HG03558 (cell line): ENCODE measurements around the gene CCDC8.
"Not testable (repeated sequence)": the region's sequence is repeated elsewhere in the genome, so short reads cannot be mapped to it uniquely, and the experiment has no call there.

Source experiments
- ATAC-seq: cut with Tn5 transposase; IDR thresholded peaks from one replicate; pipeline ENCODE4 v1.9.1; 2021; ENCODE audit warnings: moderate number of reproducible peaks; ENCODE audit not compliant: unreplicated experiment; ENCODE audit errors: extremely low read depth

Gene CCDC8, protein sequence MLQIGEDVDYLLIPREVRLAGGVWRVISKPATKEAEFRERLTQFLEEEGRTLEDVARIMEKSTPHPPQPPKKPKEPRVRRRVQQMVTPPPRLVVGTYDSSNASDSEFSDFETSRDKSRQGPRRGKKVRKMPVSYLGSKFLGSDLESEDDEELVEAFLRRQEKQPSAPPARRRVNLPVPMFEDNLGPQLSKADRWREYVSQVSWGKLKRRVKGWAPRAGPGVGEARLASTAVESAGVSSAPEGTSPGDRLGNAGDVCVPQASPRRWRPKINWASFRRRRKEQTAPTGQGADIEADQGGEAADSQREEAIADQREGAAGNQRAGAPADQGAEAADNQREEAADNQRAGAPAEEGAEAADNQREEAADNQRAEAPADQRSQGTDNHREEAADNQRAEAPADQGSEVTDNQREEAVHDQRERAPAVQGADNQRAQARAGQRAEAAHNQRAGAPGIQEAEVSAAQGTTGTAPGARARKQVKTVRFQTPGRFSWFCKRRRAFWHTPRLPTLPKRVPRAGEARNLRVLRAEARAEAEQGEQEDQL

DNA sequence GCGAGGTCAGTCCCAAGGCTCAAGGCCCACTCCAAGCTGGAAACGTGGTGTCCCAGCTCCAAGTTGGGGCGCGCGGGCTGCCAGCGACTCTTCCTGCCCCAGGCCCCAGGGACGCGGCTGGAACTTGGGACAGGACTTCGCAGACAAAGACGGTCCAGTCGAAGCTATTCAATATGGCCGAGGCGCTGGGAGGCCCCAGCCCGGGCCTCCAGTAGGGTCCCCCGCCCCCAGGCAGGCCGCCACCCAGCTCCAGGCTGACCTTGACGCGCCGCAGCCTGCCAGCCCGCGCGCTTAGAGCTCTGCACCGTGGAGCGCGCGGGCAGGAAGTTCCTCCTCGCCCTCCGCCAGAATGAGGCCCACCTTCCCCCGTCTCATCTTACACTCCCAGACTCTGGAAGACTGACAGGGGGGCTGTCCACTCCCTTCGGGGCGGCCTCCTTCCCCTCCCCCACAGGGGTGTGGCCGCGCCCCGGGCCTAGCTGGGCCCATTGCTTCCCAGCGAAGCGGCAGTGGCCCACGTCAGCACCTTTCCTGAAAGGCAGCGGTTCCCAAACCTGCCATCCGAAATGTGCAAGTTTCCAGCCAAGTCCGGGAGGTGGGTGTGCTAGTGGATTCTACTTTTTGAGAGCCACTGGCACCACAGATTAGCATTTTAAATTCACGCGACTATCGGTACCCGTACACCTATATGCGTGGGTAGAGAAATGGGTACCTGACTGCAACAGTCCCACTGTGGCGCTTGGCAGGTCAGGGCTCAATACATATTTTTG lies at the start of gene CCDC8:
CCDC8 (minus strand) TSS at position 303 of the 770 bp plus-strand sequence. CDS start 754 bp downstream, outside the sequence.
- no peak for ATAC-seq

DNA sequence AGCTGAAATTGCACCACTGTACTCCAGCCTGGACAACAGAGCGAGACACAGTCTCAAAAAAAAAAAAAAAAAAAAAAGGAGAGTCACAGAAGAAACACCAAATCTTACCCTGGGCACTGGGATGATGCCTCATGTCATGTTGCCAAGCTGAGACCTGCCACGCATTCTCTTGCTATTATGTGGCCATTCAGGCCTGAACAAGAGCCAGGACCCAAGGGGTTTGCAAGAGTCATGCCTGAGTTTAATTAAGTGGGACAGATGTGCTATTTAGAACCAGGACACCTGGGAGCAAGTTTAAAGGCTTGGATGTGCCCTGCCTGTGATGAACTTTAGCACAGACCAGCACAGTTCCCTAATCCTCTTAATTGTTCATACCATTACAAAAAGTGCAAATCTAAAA lies 48.2 kb upstream of the CCDC8 start:
- ATAC-seq = no peak

DNA sequence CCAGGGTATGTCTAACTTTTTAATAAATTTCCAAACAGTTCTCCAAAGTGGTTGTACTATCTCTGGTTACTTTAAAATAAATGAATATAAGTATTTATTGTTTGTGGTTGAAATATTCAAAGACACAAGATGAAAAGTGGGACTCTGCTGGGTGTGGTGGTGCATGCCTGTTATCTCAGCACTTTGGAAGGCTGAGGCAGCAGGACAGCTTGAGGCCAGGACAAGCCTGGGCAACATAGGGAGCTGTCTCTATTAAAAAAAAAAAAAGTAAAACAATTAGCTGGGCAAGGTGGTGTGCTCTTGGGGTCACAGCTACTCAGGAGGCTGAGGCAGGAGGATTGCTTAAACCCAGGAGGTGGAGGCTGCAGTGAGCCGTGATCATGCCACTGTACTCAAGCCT lies 47.6 kb upstream of the CCDC8 start:
- no peak for ATAC-seq

DNA sequence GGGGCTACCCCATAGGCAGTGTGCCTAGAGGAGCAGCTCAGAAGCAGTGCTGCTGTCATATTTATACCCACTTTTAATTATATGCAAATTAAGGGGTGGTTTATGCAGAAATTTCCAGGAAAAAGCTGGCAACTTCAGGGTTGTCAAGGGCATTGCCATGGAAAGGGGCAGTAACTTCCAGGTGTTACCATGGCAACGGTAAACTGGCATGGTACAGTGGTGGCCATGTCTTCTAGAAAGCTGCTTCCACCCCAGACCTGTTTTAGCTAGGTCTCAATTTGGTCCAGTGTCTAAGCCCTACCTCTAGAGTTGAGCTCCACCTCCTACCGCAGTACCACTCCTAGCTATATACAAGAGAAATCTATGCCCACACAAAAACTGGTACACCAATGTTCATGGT lies 46.7 kb upstream of the CCDC8 start:
- ATAC-seq = no peak

DNA sequence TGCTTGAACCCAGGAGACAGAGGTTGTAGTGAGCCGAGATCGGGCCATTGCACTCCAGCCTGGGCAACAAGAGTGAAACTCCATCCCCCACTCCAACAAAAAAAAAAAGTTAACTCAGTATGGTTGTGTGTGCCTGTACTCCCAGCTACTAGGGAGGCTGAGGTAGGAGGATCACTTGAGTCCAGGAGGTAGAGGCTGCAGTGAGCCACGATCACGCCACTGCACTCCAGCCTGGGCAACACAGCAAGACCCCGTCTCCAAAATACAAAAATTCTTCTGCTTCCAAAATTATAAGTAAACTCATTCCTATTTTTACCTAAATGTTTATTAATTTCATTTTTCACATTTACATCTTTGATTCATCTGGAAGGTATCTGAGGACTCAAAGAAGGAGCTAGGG lies 43.6 kb upstream of the CCDC8 start:
- ATAC-seq = no peak

DNA sequence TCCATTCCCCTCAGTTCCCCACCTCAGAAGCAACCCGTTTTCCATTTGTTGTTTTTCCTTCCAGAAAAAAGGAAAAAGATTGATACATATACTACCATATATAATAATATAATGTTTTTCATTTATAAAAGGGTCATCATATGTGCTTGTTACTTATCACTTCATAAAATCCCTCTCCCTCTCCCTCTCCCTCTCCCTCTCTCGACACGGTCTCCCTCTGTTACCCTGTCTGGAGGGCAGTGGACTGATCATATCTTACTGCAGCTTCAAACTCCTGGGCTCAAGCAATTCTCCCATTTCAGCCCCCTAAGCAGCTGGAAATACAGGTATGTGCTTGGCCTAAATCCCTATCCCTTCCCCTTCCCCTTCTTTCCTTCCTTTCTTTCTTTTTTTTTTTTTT lies 40.9 kb upstream of the CCDC8 start:
- ATAC-seq = no peak

DNA sequence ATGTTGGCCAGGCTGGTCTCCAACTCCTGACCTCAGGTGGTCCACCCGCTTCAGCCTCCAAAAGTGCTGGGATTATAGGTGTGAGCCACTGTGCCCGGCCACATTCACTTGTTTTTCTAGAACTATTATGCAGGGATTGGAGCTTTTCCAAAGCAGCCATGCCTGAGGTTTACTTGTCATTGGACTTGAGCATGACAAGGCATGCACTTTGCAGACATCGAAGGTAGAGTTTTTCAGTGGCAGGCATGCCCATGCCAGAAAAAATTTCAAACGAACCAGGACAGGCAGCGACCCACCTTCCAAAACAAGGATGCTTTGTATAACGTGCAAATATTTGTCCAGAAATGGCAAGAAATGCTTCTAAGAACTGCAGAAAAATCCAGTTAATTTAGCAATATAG lies 40.3 kb upstream of the CCDC8 start:
- ATAC-seq = no peak

DNA sequence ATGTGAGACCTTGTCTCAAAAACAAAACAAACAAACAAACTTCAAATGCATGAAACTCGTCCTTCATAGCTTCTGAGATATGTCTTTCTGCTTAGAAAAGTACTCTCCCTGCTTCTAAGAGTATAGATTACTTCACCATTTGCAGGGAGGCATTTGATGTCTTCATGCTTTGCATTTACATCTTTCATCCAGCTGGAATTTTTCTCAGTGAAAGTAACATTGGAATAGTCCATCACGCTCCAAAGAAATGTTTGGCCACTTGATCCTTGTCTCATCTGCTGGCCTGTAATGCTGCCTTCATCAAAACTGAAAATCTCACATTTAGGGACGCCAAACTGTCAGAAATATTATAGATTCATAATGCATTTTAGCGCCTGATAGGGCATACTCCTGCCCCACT lies 38.8 kb upstream of the CCDC8 start:
- no peak for ATAC-seq

DNA sequence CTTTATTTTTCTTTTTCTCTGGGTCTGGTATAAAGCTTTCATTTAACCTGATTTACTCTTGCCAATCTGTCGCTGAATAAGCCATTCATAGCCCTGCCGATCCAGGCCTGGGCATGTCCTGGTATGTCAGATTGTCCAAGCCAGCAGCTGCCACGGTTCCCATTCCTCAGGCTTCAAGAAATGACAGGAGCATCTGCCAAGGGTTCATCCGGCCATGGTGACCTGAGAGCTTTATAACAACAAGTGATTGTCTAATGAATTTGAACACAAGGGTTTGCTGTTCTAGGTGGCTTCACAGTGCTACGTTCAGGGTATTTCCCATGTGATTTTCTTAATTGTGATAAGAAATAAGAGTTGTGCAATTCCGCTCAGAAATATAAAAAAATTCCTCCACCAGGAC lies 38.0 kb upstream of the CCDC8 start:
- ATAC-seq = no peak

DNA sequence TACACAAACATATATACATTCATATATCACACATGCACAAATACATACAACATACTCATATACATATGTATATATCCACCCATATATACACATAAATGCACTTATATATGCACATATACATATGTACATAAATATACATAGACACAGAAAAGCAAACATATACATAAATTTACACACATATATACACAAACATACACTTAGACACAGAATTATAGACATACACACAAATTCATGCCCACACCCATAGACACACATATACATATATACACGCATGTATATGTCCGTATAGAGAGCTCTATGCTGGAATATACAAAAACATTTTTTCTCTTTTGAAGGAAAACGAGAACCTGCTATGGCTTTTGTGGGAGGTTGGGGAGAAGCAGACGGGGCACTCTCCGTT lies 37.4 kb upstream of the CCDC8 start:
- ATAC-seq = no peak

DNA sequence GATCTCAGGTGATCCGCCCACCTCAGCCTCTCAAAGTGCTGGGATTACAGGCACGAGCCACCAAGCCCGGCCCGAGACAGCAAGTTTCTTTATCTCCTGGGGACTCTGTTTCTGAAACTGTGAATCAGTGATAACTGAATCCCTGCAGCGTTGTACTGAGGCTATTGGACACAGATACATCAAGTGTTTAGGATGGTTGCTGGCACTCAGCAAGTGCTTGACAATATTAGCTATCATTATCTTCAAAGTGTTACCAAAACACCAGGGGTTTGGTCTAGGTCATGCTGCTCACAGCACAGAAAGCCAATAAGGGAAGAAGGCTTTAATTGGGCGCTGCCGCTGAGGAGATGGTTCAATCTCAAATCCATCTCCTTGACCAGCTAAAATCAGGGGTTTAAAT lies 35.9 kb upstream of the CCDC8 start:
- ATAC-seq = no peak

DNA sequence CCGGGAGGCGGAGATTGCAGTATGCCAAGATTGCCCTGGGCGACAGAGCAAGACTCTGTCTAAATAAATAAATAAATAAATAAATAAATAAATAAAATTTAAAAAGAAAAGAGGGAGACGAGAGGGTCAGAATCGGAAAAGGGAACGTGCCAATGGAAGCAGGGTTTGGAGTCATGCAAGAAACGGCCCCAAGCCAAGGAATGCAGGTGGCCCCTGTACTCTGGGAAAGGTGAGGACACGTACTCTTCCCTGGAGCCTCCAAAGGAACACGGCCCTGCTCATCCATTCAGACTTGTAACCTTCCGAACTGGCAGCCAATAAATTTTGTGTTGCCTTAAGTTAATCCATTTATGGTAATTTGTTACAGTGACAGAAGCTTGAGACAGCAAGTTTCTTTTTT lies 35.2 kb upstream of the CCDC8 start:
- ATAC-seq = no peak

DNA sequence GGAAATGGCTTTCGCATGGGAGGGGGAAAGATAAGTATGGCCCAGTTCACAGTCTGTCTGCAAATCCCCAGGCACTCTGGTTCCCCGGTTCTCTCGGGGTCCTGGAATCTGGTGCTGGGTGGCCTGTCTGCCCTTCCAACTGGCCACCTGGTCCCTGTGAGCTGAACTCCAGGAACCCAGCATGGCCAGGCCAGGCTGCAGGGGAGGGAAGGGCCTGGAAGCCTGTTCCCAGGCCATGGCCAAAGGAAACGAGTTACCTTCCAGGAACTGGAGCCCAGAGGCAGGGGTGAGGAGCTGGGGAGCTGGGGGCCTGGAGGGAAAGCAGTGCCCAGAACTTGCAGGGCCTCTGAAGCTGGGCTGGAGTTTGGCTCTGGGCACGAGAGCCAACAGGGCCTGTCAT lies 34.5 kb upstream of the CCDC8 start:
- ATAC-seq = no peak

DNA sequence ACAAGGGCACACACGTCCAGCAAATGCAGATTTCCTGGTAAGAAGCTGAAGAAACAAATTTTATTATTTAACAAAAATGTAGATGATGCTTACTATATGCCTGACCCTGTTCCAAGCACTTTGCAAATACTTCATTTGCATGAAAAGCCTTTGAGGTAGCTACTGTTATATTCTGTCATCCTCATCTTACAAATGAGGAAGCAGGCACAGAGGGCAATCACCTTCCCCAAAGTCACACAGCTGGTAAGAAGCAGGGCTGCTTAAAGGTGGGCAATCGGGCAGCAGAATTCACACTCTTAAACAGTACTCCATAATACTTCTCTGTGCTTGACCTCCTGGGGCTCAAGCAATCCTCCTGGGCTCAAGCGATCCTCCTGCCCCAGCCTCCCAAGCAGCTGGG lies 33.6 kb upstream of the CCDC8 start:
- ATAC-seq = no peak

DNA sequence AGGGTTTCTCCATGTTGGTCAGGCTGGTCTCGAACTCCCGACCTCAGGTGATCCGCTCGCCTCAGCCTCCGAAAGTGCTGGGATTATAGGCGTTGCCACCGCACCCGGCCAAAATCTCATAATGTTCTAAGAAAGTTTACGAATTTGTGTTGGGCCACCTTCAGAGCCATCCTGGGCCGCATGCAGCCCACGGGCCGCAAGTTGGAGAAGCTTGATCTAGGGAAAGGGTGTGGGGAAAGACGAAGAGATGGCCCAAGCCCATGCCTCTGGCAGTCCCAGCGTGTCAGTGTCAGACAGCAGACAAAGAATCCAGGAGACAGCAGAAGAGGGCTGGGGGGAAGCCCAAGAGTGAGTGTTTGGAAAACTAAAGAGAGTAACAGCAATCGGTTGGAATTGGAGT lies 32.7 kb upstream of the CCDC8 start:
- ATAC-seq = no peak

DNA sequence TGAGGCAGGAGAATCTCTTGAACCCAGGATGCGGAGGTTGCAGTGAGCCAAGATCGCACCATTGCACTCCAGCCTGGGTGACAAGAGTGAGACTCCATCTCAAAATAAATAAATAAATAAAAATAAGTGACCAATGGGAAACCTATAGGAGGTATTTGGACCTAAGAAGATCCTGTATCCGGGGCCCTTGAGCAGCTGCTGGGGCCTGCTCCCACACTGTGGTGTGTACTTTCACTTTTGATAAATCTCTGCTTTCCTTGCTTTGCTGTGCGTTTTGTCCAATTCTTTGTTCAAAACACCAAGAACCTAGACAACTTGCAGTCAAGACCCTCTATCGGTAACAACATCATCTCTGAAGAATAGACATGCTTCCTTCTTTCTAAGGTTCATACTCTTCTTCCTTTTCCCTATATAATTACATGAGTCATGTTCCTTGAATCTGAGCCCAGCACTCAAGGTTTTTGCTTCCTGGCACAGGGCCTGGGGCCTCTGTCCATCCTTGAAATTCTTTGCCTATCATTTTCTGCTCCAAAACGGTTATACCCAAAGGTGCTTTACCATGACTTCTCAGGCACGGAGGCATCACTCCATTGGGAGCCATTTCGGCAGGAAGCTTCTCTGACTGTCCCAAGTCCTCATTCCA lies 29.6 kb upstream of the CCDC8 start:
- ATAC-seq = no peak

DNA sequence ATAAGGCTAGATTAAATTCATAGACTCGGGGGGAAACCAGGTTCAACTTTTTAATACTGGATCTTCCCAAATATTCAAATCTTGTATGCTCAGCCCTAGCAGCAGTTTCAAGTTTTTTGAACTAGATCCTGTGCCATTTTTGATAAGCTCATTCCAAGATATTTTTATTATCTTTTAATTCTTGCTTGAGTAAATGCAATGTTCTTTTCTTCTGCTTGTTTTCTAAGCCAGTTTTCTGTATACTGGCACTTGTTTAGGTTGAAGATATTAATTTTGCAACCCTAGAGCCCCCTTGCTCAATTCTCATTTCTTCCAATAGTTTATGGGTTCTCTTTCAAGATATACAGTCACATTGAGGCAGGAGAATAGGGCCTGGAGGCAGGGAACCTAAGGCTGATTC lies 28.5 kb upstream of the CCDC8 start:
- no peak for ATAC-seq

DNA sequence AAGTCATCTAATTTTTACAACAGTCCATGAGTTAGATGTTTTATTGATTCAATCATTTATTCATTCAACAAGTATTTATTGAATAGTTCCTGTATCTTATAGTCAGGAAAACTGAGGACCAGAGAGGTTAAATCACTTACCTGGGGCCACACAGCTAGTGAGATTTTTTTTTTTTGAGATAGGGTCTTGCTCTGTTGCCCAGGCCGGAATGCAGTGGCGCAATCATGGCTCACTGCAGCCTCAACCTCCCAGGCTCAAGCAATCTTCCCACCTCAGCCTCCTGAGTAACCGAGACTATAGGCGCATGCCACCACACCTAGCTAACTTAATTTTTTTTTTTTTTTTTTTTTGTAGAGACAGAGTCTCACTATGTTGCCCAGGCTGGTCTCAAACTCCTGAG lies 22.3 kb upstream of the CCDC8 start:
- ATAC-seq = not testable (repeated sequence)

DNA sequence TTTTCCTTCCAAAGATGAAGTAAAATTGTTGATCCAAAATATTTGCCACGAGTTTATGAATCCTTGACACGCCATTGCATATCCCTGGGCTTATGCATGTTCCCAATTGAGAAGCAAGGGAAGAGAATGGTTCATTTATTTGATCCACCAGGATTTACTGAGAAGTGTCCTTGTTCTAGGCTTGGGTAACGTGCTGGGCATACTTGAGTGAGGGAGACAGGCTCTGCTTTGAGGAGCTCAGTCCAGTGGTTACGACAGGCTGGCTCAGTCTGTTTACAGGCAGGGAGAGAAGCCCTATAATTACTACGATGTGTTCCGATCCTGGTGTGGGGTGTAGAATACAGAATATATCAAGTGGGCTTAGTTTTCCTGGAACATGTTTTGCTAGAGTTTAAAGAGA lies 21.6 kb upstream of the CCDC8 start:
- no peak for ATAC-seq

DNA sequence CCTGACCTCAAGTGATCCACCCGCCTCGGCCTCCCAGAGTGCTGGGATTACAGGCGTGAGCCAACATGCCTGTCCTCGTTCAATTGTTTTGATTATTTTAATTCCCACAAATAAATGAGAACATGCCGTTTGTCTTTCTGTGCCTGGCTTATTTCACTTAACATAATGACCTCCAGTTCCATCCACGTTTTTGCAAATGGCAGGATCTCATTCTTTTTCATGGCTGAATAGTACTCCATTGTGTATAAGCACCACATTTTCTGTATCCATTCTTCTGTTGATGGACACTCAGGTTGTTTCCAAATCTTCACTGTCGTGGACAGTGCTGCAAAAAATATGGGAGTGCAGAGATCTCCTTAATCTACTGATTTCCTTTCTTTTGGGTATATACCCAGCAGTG lies 20.1 kb upstream of the CCDC8 start:
- not testable (repeated sequence) for ATAC-seq

DNA sequence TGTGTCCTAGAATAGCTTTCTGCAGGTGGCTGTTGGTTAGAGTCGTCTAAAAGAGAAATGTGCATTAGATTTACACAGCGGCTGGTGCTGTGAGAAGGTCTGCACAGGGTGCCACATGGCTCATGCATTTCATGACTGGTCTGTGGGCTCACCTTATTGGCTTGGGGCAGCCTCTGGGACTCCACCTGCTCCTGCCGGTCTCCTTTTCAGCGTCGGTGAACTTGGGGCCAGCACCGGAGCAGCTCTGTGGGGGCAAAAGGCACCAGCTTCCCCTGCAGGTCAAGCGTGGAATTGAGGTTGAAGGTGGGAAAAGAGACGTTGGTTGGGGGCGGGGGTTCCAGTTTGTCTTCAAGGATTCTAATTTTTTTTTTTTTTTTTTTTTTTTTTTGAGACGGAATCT lies 18.5 kb upstream of the CCDC8 start:
- no peak for ATAC-seq
